ENCODE data around the gene APOL6. TPM values are rescaled to one million over a fixed set of nuclear protein-coding genes. Genes with fewer than 3 reads are reported as not detected.
"Not testable (repeated sequence)": the region's sequence is repeated elsewhere in the genome, so short reads cannot be mapped to it uniquely, and the experiment has no call there.

Gene APOL6
- total and polyA plus RNA-seq, 7 donors: 0.87 to 9.5 (median 2.4) TPM

- no peak overlapping the region for H3K27ac ChIP-seq
- intact Hi-C loops (cut with DNase I): loop anchor here (5.0 to 10.0 kb wide), 4 partner anchors 38 to 226 kb away; no protein-coding TSS in a partner anchor
- TF ChIP-seq CTCF (IDR thresholded peaks at IDR 0.05): no peak
- H3K4me1 ChIP-seq: peaks cover 13% of the 10 kb centered on the region
- no peaks in the 10 kb centered on the region for H3K36me3 ChIP-seq (ENCODE audit: insufficient read depth in 1 of 2, low read depth in 1 of 2)
- DNase-seq (no peak), ATAC-seq (no peak)
- 71 to 80% (median 80%) methylated on average over 10 of the region's 10 CpGs for WGBS, 3 donors
- H3K27me3 ChIP-seq (ENCODE audit: insufficient read depth in 3 of 3, low read length in 2 of 3): no peaks in the 10 kb centered on the region
- no peak overlapping the region for H3K4me3 ChIP-seq
- H3K9me3 ChIP-seq: no peaks in the 10 kb centered on the region
Observed at GRCh38 chr22:35688913-35689675, 40.8 kb downstream of the APOL6 start.

GRCh38 chr22:35690001-35690400 is 41.8 kb downstream of the APOL6 start:
- intact Hi-C loops (cut with DNase I): no loop called here
- Histone ChIP-seq H3K27me3 (ENCODE audit: insufficient read depth in 3 of 3, low read length in 2 of 3) (no peaks in the 10 kb centered on the region), H3K9me3 (no peaks in the 10 kb centered on the region), H3K4me3 (no peak overlapping the region), H3K36me3 (ENCODE audit: insufficient read depth in 1 of 2, low read depth in 1 of 2) (no peaks in the 10 kb centered on the region), H3K4me1 (peaks cover 9% of the 10 kb centered on the region), H3K27ac (no peak overlapping the region)
- 45 to 64% (median 64%) methylated on average over 1 of the region's 1 CpG for WGBS, 3 donors
- DNase-seq (no peak), ATAC-seq (no peak)
- no peak for TF ChIP-seq CTCF (IDR thresholded peaks at IDR 0.05)

GRCh38 chr22:35695202-35695601 is 47.0 kb downstream of the APOL6 start:
- DNase-seq: no peak
- Histone ChIP-seq H3K4me3 (no peak overlapping the region), H3K9me3 (no peaks in the 10 kb centered on the region), H3K36me3 (ENCODE audit: insufficient read depth in 1 of 2, low read depth in 1 of 2) (no peaks in the 10 kb centered on the region), H3K4me1 (no peaks in the 10 kb centered on the region), H3K27me3 (ENCODE audit: insufficient read depth in 3 of 3, low read length in 2 of 3) (no peaks in the 10 kb centered on the region), H3K27ac (no peak overlapping the region)
- intact Hi-C loops (cut with DNase I): no loop called here
- WGBS, 3 donors: 79 to 83% (median 80%) methylated on average over 13 of the region's 13 CpGs
- no peak for TF ChIP-seq CTCF (IDR thresholded peaks at IDR 0.05)
- no peak for ATAC-seq

DNA sequence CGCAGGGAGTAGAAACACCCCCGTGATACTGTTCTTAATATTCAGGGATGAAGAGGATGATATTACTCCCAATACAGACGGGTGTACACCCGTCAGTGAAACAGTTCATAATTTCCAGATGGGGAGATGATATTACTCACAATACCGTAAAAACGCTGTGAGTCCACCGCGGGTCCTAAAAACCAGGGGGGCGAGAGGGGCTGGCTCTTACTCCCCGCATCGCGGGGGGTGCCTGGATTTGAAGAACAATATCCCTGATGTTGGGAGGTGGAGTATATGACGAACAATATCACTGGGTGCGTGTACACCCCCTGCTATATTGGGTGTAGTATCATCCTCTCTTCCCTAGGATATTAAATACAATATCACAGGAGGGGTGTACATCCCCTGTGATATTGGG is 48.9 kb downstream of the APOL6 start:
- ATAC-seq (no peak), DNase-seq (no peak)
- Histone ChIP-seq H3K4me3 (no peak overlapping the region), H3K9me3 (no peaks in the 10 kb centered on the region), H3K36me3 (ENCODE audit: insufficient read depth in 1 of 2, low read depth in 1 of 2) (no peaks in the 10 kb centered on the region), H3K4me1 (no peaks in the 10 kb centered on the region), H3K27me3 (ENCODE audit: insufficient read depth in 3 of 3, low read length in 2 of 3) (no peaks in the 10 kb centered on the region), H3K27ac (no peak overlapping the region)
- no peak for TF ChIP-seq CTCF (IDR thresholded peaks at IDR 0.05)
- WGBS, 3 donors: 69 to 73% (median 71%) methylated on average over 14 of the region's 14 CpGs
- intact Hi-C loops (cut with DNase I): no loop called here

DNA sequence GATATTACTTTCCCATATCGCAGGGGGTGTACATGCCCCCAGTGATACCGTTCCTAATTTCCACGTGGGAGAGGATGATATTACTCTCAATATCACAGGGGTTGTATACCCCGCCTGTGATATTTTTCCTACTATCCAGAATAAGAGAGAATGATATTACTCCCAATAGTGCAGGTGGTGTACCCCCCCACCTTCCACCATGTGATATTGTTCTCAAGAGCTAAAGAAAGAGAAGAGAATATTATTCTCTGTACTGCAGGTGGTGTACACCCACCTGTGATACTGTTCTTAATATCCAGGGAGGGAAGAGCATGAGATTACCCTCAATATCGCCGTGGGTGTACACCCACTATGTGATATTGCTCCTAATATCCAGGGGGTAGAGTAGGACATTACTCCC is 51.6 kb downstream of the APOL6 start:
- H3K27ac ChIP-seq; H3K4me1 ChIP-seq; H3K36me3 ChIP-seq (ENCODE audit: insufficient read depth in 1 of 2, low read depth in 1 of 2); H3K9me3 ChIP-seq; H3K4me3 ChIP-seq; H3K27me3 ChIP-seq (ENCODE audit: insufficient read depth in 3 of 3, low read length in 2 of 3); ATAC-seq; DNase-seq; intact Hi-C loops (cut with DNase I): not testable (repeated sequence)
- WGBS, 3 donors: 64 to 79% (median 69%) methylated on average over 6 of the region's 6 CpGs
